HG03064 (cell line): ENCODE results near the gene PIK3CB.
"Not testable (repeated sequence)": the region's sequence is repeated elsewhere in the genome, so short reads cannot be mapped to it uniquely, and the experiment has no call there.

ENCODE experiments used
- ATAC-seq: cut with Tn5 transposase; IDR thresholded peaks from one replicate; pipeline ENCODE4 v1.9.1; 2021; ENCODE audit warnings: low read depth; ENCODE audit not compliant: unreplicated experiment

PIK3CB gene

GRCh38 chr3:138848696-138849095 lies 14.0 kb upstream of the PIK3CB start:
- ATAC-seq: no peak

GRCh38 chr3:138846824-138847223 lies 12.1 kb upstream of the PIK3CB start:
- not testable (repeated sequence) for ATAC-seq

- no peak for ATAC-seq
Measured at GRCh38 chr3:138846262-138846791, 11.6 kb upstream of the PIK3CB start.

GRCh38 chr3:138845771-138846173 lies 11.0 kb upstream of the PIK3CB start:
- no peak for ATAC-seq

GRCh38 chr3:138845181-138845601 lies 10.5 kb upstream of the PIK3CB start:
- no peak for ATAC-seq

GRCh38 chr3:138842483-138843188 lies 7.9 kb upstream of the PIK3CB start:
- no peak for ATAC-seq

GRCh38 chr3:138838385-138838784 lies 3.7 kb upstream of the PIK3CB start:
- not testable (repeated sequence) for ATAC-seq

- ATAC-seq: not testable (repeated sequence)
Measured at GRCh38 chr3:138835846-138836245, 1.1 kb upstream of the PIK3CB start.

- peak; percentile 7 for ATAC-seq
Measured at GRCh38 chr3:138835397-138835757, 649 bp upstream of the PIK3CB start.

GRCh38 chr3:138833899-138834595 lies 681 bp downstream of the PIK3CB start:
- ATAC-seq: peak; percentile 50

GRCh38 chr3:138832473-138833057 lies 2.2 kb downstream of the PIK3CB start:
- ATAC-seq: not testable (repeated sequence)

- ATAC-seq: no peak
Measured at GRCh38 chr3:138829886-138830510, 4.7 kb downstream of the PIK3CB start.

- ATAC-seq: no peak
Measured at GRCh38 chr3:138829097-138829496, 5.6 kb downstream of the PIK3CB start.

GRCh38 chr3:138827222-138827621 lies 7.5 kb downstream of the PIK3CB start:
- no peak for ATAC-seq

GRCh38 chr3:138825336-138825735 lies 9.4 kb downstream of the PIK3CB start:
- no peak for ATAC-seq

- no peak for ATAC-seq
Measured at GRCh38 chr3:138824114-138824506, 10.6 kb downstream of the PIK3CB start.

- ATAC-seq: not testable (repeated sequence)
Measured at GRCh38 chr3:138820379-138820778, 14.3 kb downstream of the PIK3CB start.

GRCh38 chr3:138818185-138818860 lies 16.4 kb downstream of the PIK3CB start:
- no peak for ATAC-seq

GRCh38 chr3:138817695-138818094 lies 17.0 kb downstream of the PIK3CB start:
- no peak for ATAC-seq

GRCh38 chr3:138812806-138813205 lies 21.9 kb downstream of the PIK3CB start:
- no peak for ATAC-seq
